Ectodermal cell (in vitro differentiated cells): ENCODE measurements around the gene PUS7.
"Not testable (repeated sequence)": the region's sequence is repeated elsewhere in the genome, so short reads cannot be mapped to it uniquely, and the experiment has no call there.

Experiments used
- H3K27ac ChIP-seq: 2 replicates; pipeline ENCODE4 v1.7.0; 2013; ENCODE audit warnings: mild to moderate bottlenecking, low read depth, low read length; ENCODE audit not compliant: insufficient read depth, poor library complexity, severe bottlenecking
- H3K27me3 ChIP-seq: 2 replicates; pipeline ENCODE4 v1.7.0; 2013; ENCODE audit warnings: mild to moderate bottlenecking, low read length; ENCODE audit not compliant: insufficient read depth, control insufficient read depth, poor library complexity, severe bottlenecking
- H3K36me3 ChIP-seq: one replicate; pipeline ENCODE4 v1.7.0; 2013; ENCODE audit warnings: low read length; ENCODE audit not compliant: control insufficient read depth, insufficient read depth
- H3K4me1 ChIP-seq: one replicate; pipeline ENCODE4 v1.7.0; 2013; ENCODE audit warnings: low read length; ENCODE audit not compliant: control insufficient read depth, insufficient read depth
- H3K4me3 ChIP-seq: 2 replicates; pipeline ENCODE4 v1.7.0; 2013; ENCODE audit warnings: low read depth, low read length, control low read depth; ENCODE audit not compliant: insufficient read depth
- H3K9me3 ChIP-seq: 2 replicates; pipeline ENCODE4 v1.7.0; 2013; ENCODE audit warnings: mild to moderate bottlenecking, low read length, moderate library complexity; ENCODE audit not compliant: control insufficient read depth
- WGBS, 2 experiments: methylation state at CpG; one replicate each; pipeline ENCODE4 v1.1.7; 2013; ENCODE audit warnings: missing lambda C conversion rate in 2 of 2; 5-methylcytosine and 5-hydroxymethylcytosine counted together

The PUS7 gene

GRCh38 chr7:105426606-105427146 is 95.4 kb downstream of the PUS7 start:
- H3K4me1 ChIP-seq = no peaks in the 10 kb centered on the region
- H3K36me3 ChIP-seq = no peaks in the 10 kb centered on the region
- no peak overlapping the region for H3K4me3 ChIP-seq
- H3K27ac ChIP-seq = no peak overlapping the region
- H3K27me3 ChIP-seq = no peaks in the 10 kb centered on the region
- WGBS, 2 experiments = 93 to 94% methylated on average over 2 of the region's 2 CpGs
- H3K9me3 ChIP-seq = no peaks in the 10 kb centered on the region

- H3K27me3 ChIP-seq = no peaks in the 10 kb centered on the region
- no peak overlapping the region for H3K27ac ChIP-seq
- no peaks in the 10 kb centered on the region for H3K9me3 ChIP-seq
- WGBS, 2 experiments = 95% methylated on average over 2 of the region's 2 CpGs
- H3K4me3 ChIP-seq = no peak overlapping the region
- H3K4me1 ChIP-seq = no peaks in the 10 kb centered on the region
- H3K36me3 ChIP-seq = no peaks in the 10 kb centered on the region
Measured at GRCh38 chr7:105423987-105424386, 98.1 kb downstream of the PUS7 start.

GRCh38 chr7:105413887-105414437 is 108.1 kb downstream of the PUS7 start:
- no peak overlapping the region for H3K4me3 ChIP-seq
- WGBS, 2 experiments = 72 to 91% methylated on average over 7 to 8 of the region's 8 CpGs
- H3K27me3 ChIP-seq = no peaks in the 10 kb centered on the region
- no peak overlapping the region for H3K27ac ChIP-seq
- no peaks in the 10 kb centered on the region for H3K4me1 ChIP-seq
- H3K36me3 ChIP-seq = no peaks in the 10 kb centered on the region
- H3K9me3 ChIP-seq = no peaks in the 10 kb centered on the region

GRCh38 chr7:105410774-105411173 is 111.3 kb downstream of the PUS7 start:
- WGBS, 2 experiments = 97% methylated on average over 32 to 36 of the region's 36 CpGs
- not testable (repeated sequence) for H3K27ac ChIP-seq, H3K9me3 ChIP-seq, H3K27me3 ChIP-seq, H3K36me3 ChIP-seq, H3K4me1 ChIP-seq, H3K4me3 ChIP-seq

- H3K4me3 ChIP-seq, H3K27ac ChIP-seq, H3K36me3 ChIP-seq, H3K4me1 ChIP-seq, H3K27me3 ChIP-seq, H3K9me3 ChIP-seq: not testable (repeated sequence)
- no CpG with 5 or more reads among the region's 3 CpGs for WGBS, 2 experiments
Measured at GRCh38 chr7:105409775-105410174, 112.3 kb downstream of the PUS7 start.

- no peak overlapping the region for H3K4me3 ChIP-seq
- no peaks in the 10 kb centered on the region for H3K36me3 ChIP-seq
- no peaks in the 10 kb centered on the region for H3K9me3 ChIP-seq
- no peaks in the 10 kb centered on the region for H3K4me1 ChIP-seq
- H3K27me3 ChIP-seq = no peaks in the 10 kb centered on the region
- 97 to 100% methylated on average over 4 of the region's 5 CpGs for WGBS, 2 experiments
- no peak overlapping the region for H3K27ac ChIP-seq
Measured at GRCh38 chr7:105408791-105409410, 113.2 kb downstream of the PUS7 start.
